Activated CD4-positive, alpha-beta T cell treated with anti-CD3 and anti-CD28 coated beads, Interleukin-2, amount 50 U/mL, for 24 hours (primary cell): Measurements from ENCODE around the gene DIS3L2.

Experiments used
- DNase-seq, 2 donors: peaks; one replicate each; pipeline ENCODE4 v3.0.0-alpha.2; 2020; ENCODE audit warnings: low read depth in 1 of 2, low spot score in 1 of 2

The DIS3L2 gene

GRCh38 chr2:232340171-232340935, 378.8 kb downstream of the DIS3L2 start:
- no peak for DNase-seq

GRCh38 chr2:232341061-232341738, 379.7 kb downstream of the DIS3L2 start:
- DNase-seq, result no peak

- DNase-seq, result no peak
Observed at GRCh38 chr2:232341739-232342126, 380.2 kb downstream of the DIS3L2 start.

- DNase-seq, result no peak
Observed at GRCh38 chr2:232342635-232343565, 381.4 kb downstream of the DIS3L2 start.

- DNase-seq, result no peak
Observed at GRCh38 chr2:232343821-232344220, 382.3 kb downstream of the DIS3L2 start.

GRCh38 chr2:232345251-232345650, 383.7 kb downstream of the DIS3L2 start:
- DNase-seq, result no peak

GRCh38 chr2:232347369-232347768, 385.9 kb downstream of the DIS3L2 start:
- DNase-seq, result no peak

GRCh38 chr2:232348936-232349335, 387.4 kb downstream of the DIS3L2 start:
- DNase-seq, result no peak

- no peak for DNase-seq
Observed at GRCh38 chr2:232349546-232349945, 388.0 kb downstream of the DIS3L2 start.

- no peak for DNase-seq
Observed at GRCh38 chr2:232349946-232350635, 388.6 kb downstream of the DIS3L2 start.

- DNase-seq, result no peak
Observed at GRCh38 chr2:232350804-232351685, 389.5 kb downstream of the DIS3L2 start.

GRCh38 chr2:232351686-232352510, 390.4 kb downstream of the DIS3L2 start:
- DNase-seq, result no peak

- no peak for DNase-seq
Observed at GRCh38 chr2:232352511-232353091, 391.1 kb downstream of the DIS3L2 start.

GRCh38 chr2:232353096-232353495, 391.6 kb downstream of the DIS3L2 start:
- no peak for DNase-seq

GRCh38 chr2:232353660-232354059, 392.1 kb downstream of the DIS3L2 start:
- no peak for DNase-seq

GRCh38 chr2:232354069-232354468, 392.6 kb downstream of the DIS3L2 start:
- no peak for DNase-seq

- DNase-seq, result no peak
Observed at GRCh38 chr2:232361646-232362045, 400.1 kb downstream of the DIS3L2 start.

- DNase-seq, result no peak
Observed at GRCh38 chr2:232362174-232362900, 400.8 kb downstream of the DIS3L2 start.
